Occipital lobe (tissue), 2 donors: Measurements from ENCODE around the gene BCL6. TPM values are rescaled to one million over a fixed set of nuclear protein-coding genes. Genes with fewer than 3 reads are reported as not detected.

Source experiments
- DNase-seq: peaks from one replicate; lab custom pipeline; 2025; lab: John Stamatoyannopoulos, UW
- total RNA-seq: library from RNA; depleted of rRNA; stranded (reverse); fragments of >200 nt; gene quantifications from one replicate; pipeline ENCODE4 v1.2.3, GENCODE V29; 2014

Gene BCL6
- total RNA-seq, 1 donor from 2014 or later, result 7.5 TPM

- no peak for DNase-seq
Measured at GRCh38 chr3:187762792-187763191, 17.5 kb upstream of the BCL6 start.

- DNase-seq, result no peak
Measured at GRCh38 chr3:187759601-187760000, 14.3 kb upstream of the BCL6 start.

- no peak for DNase-seq
Measured at GRCh38 chr3:187758318-187758955, 13.2 kb upstream of the BCL6 start.

- no peak for DNase-seq
Measured at GRCh38 chr3:187753516-187753915, 8.2 kb upstream of the BCL6 start.

GRCh38 chr3:187750513-187751123 is 5.3 kb upstream of the BCL6 start:
- DNase-seq, result no peak

- DNase-seq, result no peak
Measured at GRCh38 chr3:187750006-187750512, 4.8 kb upstream of the BCL6 start.

GRCh38 chr3:187748050-187748481 is 2.8 kb upstream of the BCL6 start:
- peak; percentile 65 for DNase-seq

- no peak for DNase-seq
Measured at GRCh38 chr3:187747506-187747905, 2.2 kb upstream of the BCL6 start.

GRCh38 chr3:187746442-187747281 is 1.4 kb upstream of the BCL6 start:
- DNase-seq, result peak; percentile 21

GRCh38 chr3:187746059-187746441 is 782 bp upstream of the BCL6 start:
- DNase-seq, result no peak

GRCh38 chr3:187744169-187745151 is 808 bp downstream of the BCL6 start:
- DNase-seq, result peak; percentile 59

GRCh38 chr3:187743195-187744141 is 1.8 kb downstream of the BCL6 start:
- DNase-seq, result no peak

- no peak for DNase-seq
Measured at GRCh38 chr3:187742351-187743171, 2.7 kb downstream of the BCL6 start.

- peak; percentile 38 for DNase-seq
Measured at GRCh38 chr3:187741403-187742350, 3.6 kb downstream of the BCL6 start.

- DNase-seq, result peak; percentile 38
Measured at GRCh38 chr3:187740421-187741399, 4.6 kb downstream of the BCL6 start.

- DNase-seq, result peak; percentile 57
Measured at GRCh38 chr3:187739561-187740332, 5.5 kb downstream of the BCL6 start.
